HG02798 (cell line): Measurements from ENCODE around the gene FCSK.

Experiments used
- ATAC-seq: cut with Tn5 transposase; IDR thresholded peaks from one replicate; pipeline ENCODE4 v1.9.1; 2021; ENCODE audit warnings: mild to moderate bottlenecking; ENCODE audit not compliant: unreplicated experiment, poor library complexity

FCSK gene

DNA sequence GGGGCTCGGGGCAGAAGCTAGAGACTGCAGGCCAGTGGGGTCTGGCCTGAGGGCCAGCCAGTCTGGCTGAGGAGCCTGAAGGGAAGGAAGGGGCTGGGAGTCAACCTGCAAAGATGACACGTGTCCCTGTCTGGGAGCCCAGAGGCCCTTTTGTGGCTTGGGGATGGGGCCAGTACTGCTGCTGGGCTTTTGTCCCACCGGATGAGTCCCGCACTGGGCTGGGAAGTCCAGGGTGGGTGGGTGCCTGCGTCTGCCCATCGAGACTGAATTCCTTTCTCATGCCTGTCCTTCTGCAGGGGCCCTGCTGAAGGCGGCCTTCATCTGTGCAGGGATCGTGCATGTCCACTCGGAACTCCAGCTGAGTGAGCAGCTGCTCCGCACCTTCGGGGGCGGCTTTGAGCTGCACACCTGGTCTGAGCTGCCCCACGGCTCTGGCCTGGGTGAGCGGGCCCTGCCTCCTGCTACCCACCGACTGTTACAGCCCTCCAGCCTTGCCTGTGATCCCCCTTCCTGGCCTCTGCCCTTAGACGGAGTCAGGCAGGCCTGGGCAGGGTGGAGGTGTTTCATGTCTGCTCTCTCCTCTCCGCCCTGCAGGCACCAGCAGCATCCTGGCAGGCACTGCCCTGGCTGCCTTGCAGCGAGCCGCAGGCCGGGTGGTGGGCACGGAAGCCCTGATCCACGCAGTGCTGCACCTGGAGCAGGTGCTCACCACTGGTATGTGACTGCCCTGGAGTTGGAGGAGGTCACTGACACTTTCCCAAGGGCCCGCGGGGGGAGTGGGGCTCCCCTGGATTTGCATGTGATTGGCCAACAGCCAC lies 20.9 kb downstream of the FCSK start:
- no peak for ATAC-seq

DNA sequence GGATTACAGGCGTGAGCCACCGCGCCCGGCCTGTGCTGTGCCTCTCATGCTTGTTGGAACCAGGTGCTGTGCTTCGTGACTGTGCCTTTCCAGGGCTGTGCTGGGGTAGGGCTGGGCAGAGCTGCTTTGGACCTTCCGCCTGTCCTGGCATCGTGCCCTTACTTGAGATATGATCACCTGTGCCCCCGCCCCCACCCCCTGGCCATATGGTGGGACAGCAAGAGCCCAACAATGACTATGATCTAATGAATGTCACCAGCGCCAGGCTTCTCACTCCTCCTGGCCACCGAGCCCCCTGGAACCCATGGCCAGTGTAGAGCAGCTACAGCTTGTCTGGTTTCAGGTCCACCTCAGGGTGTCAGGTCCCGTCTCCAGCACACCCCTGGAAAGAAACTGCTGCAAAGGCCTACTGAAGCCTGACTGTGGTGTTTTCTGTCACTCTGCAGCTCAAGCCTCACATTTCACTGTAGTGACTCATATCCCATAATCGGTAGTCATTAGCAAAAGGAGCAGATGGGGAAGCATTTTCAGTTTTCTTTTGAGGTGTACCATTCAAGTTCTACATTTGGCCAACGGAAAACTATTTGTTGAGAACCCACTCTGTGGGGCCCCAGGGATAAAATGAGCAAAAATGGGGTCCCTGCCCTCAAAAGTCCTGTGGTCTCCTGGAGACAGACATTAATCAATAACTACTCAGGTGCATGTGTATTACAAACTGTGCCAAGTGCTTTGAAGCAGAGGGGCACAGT lies 22.1 kb downstream of the FCSK start:
- ATAC-seq = peak; percentile 77

DNA sequence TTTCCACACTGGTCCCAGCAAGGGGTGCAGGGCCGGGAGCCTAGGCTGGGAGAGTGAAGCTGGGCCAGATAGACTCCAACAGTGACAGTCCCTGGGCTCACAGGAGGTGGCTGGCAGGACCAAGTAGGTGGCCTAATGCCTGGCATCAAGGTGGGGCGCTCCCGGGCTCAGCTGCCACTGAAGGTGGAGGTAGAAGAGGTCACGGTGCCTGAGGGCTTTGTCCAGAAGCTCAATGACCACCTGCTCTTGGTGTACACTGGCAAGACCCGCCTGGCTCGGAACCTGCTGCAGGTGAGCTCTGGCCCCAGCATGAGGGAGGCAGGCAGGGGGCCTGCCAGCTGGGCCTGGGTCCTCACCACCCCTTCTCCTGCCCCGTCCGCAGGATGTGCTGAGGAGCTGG lies 23.8 kb downstream of the FCSK start:
- no peak for ATAC-seq

DNA sequence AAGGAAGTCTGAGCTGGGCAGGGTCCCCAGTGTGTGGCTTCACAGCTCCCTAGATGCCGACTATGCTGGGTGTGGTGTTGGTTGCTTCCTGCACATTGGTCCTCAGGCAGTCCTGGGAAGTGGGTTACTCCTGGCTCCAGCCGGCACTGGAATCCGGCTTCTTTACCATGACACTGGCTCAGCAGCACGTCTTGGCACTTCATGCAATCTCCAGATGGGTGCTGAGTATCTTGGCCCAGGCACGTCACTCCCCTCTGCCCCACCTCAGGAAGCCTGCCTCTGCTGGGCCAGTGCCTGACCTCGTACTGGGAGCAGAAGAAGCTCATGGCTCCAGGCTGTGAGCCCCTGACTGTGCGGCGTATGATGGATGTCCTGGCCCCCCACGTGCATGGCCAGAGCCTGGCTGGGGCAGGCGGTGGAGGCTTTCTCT lies 24.5 kb downstream of the FCSK start:
- no peak for ATAC-seq

DNA sequence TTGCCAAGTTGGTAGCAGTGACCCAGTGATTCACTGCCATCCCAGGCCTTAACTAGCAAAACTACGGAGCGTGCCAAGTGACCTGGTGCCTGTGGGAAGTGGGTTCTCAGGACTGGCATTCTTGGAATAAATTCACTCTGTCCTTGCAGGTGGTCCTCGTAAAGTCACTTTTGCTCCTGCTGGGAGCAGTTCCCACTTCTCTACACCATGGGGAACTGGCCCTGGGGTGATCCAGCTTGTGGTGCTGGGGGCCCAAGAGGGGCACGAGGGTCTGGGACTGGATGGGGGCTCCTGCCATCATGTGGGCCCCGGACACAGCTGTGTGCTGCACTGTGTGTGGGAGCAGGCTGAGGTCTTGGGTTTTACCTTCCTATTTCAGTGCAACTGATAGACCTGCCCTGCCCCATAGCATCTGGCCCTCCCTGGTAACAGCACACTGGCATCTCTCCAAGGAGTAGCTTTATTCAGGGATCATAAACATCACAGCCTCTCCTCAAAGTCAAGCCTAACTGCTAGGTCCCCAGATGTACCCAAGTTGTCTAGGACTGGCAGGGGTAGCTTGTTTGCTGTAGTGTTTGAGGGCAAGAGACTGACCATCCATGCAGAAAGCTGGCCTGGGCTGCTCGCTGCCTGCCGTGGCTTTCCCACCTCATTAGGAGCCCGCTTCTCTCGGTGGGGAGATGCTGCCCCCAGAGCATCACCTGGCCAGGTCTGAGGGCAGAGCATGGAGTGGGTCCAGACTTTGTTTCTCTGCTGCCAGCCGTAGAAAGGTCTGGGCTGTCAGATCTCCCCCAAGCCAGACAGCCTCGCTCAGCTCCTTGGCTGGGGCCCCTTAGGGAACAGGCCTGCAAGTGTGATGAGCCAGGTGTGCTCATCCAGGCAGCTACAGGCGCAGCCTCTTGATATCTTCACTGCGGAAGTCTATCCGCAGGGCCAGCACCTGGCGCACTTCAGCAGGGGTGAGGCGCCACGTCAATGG lies 26.0 kb downstream of the FCSK start:
- ATAC-seq = no peak

DNA sequence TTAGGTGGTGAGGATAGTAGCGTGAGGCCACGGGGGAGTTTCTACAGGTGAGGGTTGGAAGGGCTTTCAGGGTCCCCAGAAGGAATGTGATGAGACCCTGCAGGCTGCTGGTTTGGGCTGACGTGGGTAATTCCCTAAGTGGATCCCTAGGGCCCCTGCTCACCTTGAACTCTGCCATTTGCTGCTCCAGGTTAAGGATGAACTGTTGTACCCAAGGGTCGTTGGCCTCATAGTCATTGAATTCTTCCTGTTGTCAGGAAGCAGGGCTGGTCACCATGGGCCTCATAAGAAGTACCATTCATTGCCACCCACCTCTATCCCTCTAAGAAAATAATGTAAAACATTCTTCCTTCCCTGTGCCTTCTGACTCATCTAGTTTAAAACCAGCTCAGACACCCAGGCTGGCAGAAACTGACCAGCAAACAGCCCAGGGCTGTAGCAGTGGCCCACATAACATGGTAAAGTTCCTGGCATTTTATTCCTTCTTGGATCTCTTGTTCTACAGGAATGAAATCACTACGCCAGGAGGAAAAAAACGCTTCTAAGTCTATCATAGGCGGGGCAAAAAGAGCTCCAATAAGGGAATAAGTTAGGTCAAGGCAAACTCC lies 27.6 kb downstream of the FCSK start:
- no peak for ATAC-seq

DNA sequence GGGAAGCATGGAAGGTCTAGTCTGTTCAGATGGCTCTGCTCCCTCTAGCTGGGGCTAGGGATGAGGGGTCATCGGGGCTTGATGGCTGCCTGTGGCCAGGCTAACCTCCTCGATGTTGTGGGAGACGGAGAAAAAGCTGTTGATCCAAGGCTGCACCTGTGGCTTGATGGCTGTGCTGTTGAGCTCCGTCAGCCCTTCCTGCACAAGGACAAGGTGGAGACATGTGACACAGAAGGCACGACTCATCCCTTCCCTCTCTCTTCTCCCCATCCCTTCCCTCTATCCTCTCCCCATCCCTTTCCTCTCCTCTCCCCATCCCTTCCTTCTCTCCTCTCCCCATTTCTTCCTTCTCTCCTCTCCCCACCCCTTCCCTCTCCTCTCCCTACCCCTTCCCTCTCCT lies 28.2 kb downstream of the FCSK start:
- no peak for ATAC-seq

DNA sequence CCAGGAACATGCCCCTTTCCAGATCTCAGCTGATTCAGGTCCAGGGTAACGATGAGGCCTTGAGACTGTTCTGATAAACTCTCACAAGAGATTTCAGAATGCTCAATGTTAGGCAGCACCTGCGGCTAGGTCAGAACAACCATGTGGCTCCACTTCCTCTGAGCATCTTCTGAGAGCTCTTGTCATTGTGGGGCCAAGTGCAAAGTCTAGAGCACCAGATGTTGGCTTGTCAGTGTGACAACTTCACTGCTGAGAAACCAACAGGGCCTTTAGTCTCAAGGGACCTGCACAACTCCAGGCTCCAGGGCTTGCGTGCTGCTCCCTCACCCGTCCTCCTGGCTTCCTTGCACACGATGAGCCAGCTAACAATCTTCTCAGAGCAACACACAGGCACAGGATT lies 29.0 kb downstream of the FCSK start:
- ATAC-seq = peak; percentile 87

DNA sequence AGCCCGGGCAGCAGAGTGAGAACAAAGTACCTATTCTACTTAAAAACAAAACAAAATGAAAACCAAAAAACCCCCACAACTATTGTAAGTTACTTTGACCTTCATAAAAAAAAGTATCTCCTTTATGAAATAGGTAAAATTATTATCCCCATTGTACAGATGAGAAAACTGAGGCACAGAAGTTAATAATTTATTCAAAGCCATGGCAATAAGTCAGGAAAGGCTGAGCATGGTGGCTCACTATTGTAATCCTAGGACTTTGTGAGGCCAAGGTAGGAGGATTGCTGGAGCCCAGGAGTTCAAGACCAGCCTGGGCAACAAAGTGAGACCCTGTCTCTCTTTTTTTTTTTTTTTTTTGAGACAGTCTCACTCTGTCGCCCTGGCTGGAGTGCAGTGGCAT lies 30.5 kb downstream of the FCSK start:
- ATAC-seq = no peak

DNA sequence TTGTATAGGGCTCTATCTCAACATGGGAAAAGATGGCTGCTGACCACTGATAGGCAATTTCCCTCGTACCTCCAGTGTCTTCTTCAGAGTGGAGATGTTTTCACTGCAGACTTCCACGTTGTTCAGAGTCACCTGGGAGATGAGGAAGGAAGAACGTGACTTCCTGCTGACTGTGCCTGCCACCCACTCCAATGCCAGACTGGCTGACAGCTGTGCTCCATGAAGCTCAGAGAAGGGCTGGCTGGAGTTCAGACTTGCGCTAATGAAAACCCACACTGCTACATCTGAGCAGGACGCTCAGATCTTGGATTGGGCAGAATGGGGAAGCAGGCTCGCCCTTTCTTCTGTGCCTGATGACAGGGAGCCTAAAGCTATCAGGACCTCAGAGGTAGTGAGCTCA lies 35.9 kb downstream of the FCSK start:
- ATAC-seq = no peak

DNA sequence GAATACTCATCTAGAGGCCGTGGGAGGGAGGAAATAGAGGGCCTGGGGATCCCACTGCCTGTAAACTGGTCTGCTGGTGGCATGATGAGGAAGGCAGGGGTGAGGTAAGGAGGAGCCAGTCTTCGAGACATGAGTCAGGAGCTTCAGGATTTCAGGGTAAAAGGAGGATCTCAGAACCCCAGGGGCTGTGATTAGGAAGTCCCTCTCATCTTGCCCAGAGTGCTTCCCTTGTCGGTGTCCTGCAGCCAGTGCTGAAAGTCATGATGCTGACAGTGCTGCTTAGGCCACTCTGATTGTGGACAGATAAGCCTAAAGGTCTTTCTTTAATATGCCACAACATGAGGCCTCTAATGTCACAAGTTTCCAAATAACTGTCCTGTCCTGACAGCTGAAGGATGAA lies 39.4 kb downstream of the FCSK start:
- ATAC-seq = no peak

DNA sequence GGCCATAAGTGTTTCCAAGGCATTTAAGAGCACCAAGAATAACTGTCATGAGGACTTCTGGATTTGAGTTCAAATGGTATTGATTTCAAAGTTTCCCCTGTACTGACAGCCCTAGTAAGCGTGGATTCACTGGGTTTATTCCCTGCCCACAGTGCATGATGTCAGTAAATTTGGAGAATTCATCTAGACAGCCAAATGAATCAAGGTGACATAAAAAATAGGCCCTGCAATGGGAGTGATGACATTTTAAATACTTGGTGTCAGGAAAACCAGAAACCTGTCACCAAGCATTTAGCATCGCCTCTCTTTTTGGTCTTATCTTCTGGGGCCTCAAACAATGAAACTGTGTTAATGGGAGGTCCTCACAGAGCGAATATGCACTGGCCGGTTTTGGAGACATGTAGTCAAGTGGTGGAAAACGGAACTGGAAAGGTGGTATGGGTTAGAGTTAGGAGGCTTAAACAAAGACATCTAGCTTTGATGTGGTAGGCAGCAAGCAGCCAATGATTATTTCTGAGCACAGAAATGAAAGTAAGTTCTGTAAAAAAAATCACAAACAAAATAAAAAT lies 39.9 kb downstream of the FCSK start:
- ATAC-seq = no peak

DNA sequence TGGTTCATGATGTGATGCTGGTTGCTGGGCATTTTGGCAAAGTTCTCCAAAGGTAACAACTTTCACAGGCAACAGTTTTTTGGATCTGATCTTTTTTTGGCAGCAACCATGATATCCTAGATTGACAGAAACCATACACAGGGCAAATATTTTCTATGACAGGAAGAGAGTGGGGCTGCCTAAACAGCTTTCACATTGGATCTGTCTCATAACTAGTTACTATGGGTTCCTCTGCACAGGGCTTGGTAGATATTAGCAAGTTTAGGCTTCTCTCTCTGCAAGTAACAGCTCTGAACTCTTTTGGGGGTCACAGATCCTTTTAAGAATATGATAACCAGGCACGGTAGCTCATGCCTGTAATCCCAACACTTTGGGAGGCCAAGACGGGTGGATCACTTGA lies 40.4 kb downstream of the FCSK start:
- ATAC-seq = no peak

DNA sequence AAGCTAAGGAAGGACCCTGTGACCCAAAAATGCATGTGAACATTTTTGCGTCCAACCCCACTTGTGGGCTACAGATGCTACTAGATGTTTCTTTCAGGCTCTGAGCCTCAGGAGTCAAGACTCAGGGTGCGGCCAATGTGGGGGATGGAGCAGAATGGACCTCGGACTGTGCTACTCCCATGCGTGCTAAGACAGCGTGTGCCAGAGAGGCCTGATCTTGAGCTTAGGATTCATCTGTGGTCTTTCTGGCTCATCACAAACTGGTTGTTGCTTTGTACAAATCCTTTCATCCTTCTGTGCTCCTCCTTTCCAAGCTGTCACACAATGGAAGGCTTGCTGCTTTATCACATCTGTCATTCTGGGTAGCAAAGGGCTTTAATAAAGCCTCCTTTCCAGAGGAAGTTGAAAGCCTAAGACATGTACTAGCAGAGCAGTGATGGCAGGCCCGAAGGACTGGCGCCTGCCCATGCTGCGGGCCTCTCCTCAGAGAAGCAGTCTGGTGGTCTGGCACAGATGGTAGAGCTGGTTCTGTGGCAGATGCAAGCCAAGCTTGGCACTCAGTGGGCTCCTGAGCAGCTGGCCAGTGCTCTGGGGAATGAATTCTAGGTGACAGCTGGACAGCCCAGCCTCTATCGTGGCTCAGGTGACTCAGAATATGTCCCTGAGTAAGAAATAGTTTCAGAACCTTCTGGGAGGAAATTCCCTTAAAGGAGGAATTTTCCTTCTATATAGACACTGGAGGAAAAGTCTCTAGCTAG lies 41.2 kb downstream of the FCSK start:
- no peak for ATAC-seq

DNA sequence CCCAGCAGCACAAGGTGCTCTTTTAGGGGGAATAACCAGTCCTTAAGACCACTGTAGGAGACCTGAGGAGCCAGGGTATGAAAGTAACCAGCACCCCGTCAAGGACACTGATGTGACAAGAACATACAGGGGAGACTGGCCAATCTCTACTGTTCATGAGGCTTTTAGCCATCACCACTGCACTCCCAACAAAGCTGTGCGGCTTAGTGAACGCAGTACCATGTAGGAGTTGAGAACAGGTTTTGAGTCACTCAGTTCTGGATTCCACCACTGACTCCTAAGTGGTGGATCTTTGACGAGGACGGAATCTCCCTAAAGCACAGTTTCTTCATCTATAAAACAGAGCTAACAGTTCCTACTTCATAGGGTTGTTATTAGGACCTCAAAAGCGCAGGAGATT lies 42.1 kb downstream of the FCSK start:
- ATAC-seq = peak; percentile 43

DNA sequence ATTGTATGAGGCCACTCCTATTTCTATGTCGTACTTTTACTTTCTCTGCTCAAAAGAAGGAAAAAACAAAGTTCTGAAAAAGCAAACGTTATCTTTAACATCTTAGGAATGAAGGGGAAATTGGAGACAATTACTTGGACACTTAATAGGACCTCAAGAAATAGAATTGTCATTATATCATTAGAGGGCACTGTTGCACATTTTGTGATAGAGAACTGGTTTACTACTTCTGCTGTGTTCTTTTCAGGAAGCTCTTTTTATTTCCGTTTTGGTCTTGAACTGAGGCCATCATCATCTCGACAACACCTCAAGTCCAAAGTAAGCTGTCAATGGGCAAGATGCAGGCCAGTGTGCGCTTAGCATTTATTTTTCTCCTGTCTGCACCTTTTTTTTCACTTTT lies 54.4 kb downstream of the FCSK start:
- ATAC-seq = no peak

DNA sequence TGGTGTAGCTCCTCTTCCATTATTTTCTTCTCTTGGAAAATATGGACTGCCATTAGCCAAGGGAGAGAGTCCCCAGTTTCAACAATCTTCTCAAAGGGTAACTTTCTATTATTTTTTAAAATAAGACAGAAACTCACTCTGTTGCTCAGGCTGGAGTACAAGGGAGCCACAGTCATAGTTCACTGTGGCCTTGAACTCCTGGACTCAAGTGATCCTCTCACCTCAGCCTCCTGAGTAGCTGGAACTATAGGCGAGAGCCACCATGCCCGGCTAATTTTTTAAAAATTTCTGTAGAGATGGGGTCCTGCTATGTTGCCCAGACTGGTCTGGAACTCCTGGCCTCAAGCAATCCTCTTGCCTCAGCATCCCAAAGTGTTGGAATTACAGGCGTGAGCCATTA lies 55.8 kb downstream of the FCSK start:
- no peak for ATAC-seq

DNA sequence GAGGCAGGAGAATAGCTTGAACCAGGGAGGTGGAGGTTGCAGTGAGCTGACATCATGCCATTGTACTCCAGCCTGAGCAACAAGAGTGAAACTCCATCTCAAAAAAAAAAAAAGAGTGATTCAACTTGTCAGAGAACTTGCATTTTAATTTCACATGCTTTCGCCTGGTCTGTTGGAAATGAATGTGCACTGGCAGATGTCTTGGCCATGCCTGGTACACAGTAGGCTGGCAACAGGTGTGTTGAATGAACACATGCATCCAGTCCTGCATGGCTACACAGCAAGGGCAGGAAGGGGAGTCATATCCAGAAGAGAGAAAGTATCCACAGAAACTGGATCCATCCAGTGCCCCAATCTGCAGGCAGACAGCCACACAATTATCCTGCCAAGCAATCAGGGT lies 57.4 kb downstream of the FCSK start:
- no peak for ATAC-seq

DNA sequence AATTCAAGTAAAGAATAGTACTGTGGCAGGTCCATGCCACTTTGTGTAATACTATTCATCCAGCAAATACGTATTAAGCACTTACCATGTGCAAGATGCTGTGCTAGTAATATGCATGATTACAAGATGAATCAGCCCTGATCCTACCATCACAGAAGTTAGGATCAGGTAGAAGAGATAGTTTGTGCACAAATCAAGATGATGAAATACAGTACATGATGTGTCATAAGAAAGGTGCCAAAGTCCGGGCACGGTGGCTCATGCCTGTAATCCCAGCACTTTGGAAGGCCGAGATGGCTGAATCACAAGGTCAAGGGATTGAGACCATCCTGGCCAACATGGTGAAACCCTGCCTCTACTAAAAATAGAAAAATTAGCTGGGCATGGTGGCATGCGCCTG lies 58.1 kb downstream of the FCSK start:
- no peak for ATAC-seq
